Stimulated activated CD8-positive, alpha-beta memory T cell treated with anti-CD3 and anti-CD28 coated beads, Interleukin-7, amount 100 ng/mL, for 1 hour (primary cell): ENCODE measurements around the gene CCDC73.

Experiments used
- DNase-seq, 2 donors: peaks; one replicate each; pipeline ENCODE4 v3.0.0-alpha.2; 2020; ENCODE audit warnings: low read depth in 2 of 2

CCDC73 gene

DNA sequence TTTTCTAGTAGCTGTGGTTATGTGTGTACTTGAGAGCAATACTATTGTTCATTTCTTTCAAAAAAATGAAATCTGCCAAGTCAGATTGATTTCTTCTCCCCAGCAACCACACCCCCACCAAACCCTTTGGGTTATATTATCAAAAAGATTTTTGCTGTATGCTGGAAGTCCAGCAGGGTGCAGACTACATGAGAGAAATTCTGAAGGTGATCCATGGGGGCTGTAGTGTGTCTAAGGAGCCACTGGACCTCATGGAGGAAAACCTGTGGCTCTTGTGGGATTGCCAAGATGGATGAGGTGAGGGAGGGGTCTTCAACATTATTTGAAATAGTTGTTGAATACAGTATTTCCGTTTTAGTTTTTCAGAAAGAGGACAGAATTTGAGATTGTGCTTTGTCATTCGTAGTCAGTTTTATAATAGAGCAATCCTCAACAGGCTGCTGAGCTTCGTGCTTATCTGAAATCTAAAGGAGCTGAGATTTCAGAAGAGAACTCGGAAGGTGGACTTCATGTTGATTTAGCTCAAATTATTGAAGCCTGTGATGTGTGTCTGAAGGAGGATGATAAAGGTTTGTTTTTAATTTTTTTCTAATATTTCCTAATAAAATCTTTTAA is 207.8 kb downstream of the CCDC73 start:
- DNase-seq = no peak

DNA sequence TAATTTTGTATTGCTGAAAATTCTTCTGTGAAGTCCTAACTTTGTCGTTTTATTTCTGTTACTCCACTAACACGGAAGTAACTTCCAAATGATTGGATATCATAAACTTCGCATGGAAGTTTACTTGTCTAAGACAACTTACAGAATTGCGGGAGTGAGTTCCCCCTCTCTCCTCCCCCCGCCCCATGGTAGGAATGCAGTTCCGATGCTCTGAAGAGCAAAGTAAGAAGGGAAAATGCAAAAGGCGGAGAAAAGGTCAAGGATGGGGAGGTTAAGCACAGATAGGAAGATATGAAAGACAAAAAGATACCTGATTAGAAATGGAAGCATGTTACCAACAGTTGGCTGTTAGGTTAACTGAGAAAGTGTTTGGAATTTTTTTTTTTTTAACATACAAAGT is 209.5 kb downstream of the CCDC73 start:
- DNase-seq = no peak

DNA sequence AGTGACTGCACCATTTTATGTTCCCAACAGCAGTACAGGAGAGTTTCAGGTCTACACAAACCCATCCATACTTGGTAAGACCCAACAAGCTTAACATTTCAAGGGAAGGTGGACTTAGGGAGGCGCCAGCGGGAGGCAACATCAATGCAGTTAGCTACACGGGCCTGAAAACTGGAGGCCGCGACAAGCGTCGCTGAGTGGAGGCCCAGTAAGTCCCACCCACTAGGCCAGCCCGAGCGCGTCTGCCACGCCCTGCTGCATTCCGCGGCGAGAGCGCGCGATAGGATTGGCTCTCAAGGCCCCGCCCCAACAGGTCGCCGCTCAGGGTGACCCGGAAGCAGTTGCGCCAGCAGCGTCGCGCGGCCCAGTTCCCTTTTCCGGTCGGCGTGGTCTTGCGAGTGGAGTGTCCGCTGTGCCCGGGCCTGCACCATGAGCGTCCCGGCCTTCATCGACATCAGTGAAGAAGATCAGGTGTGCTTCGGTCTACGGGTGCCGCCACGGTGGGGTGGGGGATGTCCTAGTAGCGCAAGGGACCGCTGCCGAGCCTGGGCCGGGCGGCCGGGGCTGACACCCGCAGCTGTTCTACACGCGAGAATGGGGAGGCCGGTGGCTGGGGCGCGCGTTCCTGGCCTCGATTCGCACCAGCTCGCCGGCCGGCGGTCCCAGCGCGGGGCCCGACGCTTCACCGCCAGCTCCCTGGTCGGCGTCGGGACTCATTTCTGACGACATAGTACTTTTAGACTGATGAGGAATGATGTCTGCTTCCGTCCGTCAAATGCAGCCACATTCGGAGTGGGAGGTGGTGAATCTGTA is 210.8 kb downstream of the CCDC73 start, which contains the start of gene EIF3M:
Gene EIF3M, plus strand, starts transcription at position 373 of the 813 bp plus-strand sequence. Its CDS starts 57 bp downstream, at position 430.
- DNase-seq = peak; percentile 88 to 91

DNA sequence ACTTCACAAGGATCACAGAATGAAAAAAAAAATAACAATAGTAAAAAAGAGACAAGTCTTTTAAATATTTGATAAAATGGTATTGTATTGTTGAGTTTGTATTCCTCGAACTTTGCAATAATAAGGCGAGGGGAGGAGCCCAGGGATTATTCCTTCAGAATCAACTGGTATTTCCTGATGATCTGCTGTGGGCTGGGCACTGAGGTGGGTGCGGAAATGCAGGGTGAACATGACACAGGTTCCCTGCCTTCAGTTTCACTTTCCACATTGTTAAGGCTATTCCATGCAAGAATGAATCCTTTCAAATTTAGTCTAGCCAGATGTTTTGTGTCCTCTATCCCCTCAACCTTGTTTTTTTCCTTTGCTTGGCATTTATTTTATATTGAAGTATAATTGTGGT is 212.9 kb downstream of the CCDC73 start:
- no peak for DNase-seq

DNA sequence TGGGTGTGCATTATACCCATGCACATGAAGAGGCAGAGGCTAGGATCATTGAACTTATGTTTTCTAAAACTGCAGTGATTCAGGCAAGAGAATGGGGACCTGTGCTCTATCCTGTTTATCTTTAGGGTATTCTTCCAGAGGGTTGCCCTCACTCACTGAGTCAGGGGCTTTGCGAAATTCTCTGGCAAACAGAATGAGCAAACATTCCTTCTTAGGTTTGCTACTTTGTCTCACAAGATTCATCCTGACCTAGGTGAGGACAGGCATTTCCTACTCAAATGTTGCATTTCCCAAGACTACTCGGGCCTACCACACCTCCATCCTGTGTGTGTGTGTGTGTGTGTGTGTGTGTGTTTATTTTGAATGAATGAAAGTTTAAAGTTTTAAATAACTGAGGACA is 213.5 kb downstream of the CCDC73 start:
- no peak for DNase-seq

DNA sequence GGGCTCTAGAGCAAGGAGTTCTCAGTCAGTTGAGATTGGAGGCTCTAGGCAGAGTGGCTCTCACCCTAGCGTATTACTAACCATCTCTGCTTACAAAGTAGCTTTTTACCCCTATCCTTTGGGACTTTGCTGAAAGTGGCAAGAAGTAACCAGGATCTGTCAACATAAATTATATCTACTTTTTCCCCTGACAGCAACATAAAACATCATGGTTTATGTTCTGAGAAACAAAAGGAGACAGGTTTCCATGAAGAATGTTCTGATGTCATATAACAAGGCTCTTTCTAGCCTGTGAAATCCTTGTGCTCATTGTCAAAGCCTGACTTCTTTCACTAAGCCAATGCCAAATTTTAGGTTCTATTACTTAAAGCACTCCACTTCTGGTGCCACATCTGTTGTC is 218.0 kb downstream of the CCDC73 start:
- DNase-seq = no peak

DNA sequence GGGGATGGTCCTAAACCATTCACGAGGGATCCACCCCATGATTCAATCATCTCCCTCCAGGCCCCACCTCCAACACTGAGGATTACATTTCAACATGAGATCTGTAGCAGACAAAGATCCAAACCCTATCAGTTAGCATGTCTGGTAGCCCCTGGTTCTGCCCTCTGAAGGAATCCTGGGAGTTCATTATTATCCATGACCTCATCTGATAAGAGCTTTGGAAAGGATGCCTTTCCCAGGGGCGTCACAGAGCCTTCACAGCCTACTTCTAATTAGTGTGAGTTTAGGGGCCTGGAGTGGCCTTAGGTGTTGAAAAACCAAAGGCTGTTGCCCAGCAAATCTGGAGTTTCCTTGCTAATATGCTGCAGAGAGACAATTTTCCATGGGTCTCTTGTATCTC is 219.4 kb downstream of the CCDC73 start:
- no peak for DNase-seq

DNA sequence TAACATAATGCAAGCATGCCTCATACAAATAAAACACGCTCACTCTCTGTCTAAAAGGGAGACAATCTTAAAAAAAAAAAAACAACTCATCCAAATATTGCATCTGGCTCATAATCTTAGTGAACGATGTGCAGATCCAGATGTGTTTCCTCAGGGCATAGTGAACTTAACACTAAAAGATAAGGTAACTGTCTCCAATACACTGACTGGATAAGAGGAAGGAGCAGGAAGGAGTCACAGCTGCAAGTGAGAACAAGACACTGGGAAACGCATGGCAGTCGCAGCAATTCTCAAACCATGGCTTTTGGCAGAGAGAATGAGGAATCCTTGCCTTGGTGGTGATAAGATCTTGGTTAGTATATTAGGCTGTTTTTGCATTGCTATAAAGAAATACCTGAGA is 220.0 kb downstream of the CCDC73 start:
- DNase-seq = no peak

DNA sequence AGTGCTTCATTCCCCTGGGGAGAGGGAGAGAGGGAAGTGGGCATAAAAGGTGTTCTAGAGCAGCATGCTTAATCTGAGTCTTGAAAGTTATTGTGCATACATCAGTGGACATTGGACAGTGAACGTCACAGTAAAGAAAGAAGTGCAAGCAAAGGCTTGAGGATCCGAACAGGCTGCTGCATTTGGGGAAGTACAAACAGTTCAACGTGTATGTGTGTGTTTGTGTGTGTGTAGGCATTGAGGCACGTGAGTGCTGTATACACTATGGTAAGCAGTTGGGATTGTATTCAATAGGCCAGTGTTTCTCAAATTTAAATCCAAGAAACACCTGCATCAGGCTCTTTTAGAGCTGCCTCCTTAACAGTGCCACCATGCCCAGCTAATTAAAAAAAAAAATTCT is 221.2 kb downstream of the CCDC73 start:
- DNase-seq = no peak

DNA sequence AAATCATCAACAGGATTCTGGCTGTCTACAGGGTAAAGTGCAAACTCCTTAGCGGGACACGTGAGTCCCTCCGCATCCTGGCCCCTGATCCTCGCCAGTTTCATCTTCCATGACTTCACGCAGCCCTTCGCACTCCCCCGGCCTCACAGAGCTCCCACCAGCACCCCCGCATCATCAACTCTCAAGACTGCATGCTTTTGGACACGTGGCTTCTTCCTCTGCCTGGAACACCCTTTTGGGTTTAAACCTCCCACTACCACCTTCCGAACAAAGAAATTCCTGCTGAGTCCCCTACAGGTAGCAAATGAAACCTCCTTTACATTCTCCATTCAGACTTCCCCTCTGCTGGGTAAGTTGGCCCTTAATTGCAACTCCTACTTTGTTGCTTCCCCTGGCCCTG is 223.4 kb downstream of the CCDC73 start:
- DNase-seq = no peak

DNA sequence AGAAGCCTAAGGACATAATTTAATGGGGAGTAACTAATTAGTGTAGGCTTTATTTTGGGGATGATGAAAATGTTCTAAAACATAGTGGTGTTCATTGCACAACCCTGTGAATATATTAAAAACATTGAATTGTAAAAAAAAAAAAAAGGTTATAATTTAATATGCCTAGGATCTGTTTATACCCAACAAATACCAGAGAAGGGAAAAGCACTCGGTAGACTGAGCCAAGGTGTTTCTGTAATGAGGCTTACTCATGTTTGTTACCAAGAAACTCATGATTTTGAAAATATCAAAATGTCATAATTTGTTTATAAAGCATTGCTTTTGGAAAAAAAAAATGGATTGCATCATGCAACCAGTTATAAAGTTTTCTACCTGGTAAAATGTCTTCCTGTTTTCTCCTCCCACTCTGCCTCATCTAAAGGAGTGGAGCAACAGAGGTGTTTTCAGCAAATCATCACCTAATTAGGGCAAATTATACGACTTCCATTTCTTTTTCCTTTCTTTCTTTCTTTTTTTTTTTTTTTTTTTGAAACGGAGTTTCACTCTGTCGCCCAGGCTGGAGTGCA is 225.1 kb downstream of the CCDC73 start:
- DNase-seq = no peak

DNA sequence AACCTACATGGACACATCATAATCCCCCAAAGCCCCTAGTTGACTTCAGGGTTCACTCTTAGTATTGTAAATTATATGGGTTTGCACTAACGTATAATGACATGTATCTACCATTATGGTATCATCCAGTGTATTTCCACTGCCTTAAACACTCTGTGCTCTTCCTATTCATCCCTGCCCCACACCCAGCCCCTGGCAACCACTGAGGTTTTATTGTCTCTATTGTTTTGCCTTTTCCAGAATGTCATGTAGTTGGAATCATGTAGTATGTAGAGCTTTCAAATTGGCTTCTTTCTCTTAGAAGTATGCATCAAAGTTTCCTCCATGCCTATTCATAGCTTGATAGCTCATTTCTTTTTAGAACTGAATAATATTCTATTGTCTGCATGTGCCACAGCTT is 227.3 kb downstream of the CCDC73 start:
- no peak for DNase-seq

DNA sequence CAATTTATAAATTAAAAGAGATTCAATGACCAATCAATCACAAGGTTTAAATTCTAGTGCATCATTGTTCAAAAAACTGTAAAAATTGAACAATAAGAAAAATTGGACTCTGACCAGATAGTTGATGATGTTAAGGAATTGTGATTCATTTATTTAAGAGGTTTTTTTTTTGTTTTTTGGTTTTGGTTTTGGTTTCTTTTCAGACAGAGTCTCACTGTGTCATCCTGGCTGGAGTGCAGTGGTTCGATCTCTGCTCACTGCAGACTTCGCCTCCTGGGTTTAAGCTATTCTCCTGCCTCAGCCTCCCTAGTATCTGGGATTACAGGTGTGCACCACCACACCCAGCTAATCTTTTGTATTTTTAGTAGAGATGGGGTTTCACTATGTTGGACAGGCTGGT is 227.9 kb downstream of the CCDC73 start:
- DNase-seq = no peak

DNA sequence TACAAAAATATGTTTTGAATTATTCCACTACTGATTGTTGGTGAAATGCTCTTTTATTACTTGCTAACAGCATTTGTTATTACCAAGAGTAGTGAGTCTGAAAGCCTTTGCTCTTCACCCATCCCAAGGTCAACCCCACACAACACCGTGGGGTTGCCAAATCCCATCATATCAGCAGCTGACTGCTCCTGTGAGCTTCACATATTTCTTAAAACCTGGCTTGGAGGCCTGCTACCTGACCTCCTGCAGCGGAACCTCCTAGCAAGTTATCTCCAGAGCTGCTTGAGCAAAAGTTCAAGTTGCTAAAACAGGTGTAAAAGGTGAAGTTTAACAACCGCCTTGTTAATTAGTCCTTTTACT is 230.9 kb downstream of the CCDC73 start:
- DNase-seq = no peak

DNA sequence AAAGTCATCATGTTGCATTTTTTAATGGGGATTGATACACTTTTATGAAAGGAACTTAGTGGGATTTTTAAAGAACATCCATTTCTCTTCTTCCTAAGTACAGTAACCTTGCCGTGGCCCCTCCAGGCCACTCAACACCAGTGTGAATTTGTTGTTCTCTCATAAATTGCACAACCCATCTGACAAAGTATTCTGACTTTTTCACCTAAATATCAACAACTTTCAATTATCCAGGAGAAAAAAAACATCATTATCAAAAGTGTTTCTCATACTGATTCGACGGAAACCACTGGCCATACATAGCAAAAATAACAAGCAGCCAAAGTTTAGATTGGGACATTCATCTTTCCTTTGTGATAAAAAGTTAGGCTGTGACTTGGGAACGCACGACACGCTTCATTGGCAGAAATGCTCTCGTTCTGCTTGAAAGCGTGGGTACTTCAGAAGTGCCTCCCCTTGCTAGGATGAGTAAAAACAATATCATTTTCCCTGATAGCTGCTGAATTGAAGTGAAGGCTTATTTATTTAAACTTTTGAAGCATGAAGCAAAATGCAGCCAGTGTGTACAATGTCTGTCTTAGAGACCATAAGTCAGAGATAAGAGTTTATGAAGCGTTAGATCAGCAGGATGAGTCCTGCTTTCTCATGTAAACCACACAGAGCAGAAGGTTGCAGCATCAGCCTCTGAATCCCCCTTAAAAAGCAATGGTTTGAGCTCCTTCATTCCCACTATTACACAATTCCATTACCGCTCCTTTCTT is 231.4 kb downstream of the CCDC73 start:
- no peak for DNase-seq

DNA sequence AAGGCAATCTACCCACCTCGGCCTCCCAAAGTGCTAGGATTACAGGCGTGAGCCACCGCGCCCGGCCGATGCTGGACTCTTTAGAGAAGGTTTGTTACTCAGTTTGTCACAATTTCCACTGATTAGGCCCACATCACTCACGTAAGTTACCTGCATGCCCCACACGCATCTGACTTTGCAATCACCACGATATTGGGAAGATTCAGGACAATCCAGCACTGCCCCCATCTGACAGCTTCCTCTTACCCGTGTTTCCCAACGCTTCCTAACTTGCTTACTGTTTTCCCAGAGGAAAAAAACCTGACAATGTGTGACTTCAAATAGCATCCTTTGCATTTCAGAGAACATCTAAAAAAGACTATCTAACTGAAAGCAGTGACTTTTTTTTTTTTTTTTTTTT is 232.6 kb downstream of the CCDC73 start:
- no peak for DNase-seq

DNA sequence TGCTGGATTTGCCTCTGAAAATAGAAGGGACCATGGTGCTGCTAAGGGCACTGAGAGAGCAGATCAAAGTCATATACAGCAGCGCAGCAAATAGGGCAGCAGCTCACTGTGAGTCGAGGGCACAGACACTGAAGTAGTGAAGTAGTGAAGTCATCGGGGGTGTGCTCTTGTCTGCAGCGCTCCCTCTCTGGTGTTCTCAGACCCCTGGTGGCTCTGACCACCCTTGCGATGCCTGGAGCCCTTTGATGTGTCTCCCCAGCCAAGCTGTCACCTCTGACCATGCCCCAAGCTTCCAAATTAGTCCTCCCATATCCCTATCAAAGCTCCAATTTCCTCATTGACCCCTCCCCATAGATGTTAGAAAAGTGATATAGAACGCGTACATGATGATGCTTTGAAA is 238.6 kb downstream of the CCDC73 start:
- no peak for DNase-seq

DNA sequence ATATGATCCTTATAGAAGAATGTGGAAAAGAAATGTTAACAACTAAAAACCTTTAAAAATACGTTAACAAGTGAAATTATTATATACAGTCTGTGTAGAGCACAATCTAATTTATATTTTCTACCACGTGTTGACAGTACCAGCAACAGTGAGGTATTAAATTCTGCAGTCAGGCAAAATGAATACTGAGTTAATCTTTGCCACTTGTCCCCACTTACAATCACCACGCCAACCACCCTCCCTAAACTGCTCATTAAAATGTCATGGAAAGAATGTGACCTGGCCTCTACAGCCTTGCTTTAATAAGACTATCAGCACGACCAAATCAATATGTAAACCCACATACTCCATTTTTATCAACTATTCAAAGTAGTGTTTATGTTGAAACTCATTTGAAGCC is 239.4 kb downstream of the CCDC73 start:
- DNase-seq = no peak
